Endothelial cell (in vitro differentiated cells): Measurements from ENCODE around the gene TMEM174. TPM values are rescaled to one million over a fixed set of nuclear protein-coding genes. Genes with fewer than 3 reads are reported as not detected.

Experiments used
- DNase-seq: peaks from one replicate; pipeline ENCODE4 v3.0.0; 2021; ENCODE audit warnings: low spot score
- H3K27ac Mint-ChIP-seq: one replicate; pipeline ENCODE4 v1.8.0; 2021; ENCODE audit warnings: mixed read lengths, inconsistent platforms; ENCODE audit not compliant: unreplicated experiment
- H3K27me3 Mint-ChIP-seq: one replicate; pipeline ENCODE4 v1.8.0; 2021; ENCODE audit warnings: mild to moderate bottlenecking, moderate library complexity, mixed read lengths, inconsistent platforms; ENCODE audit not compliant: unreplicated experiment
- H3K36me3 Mint-ChIP-seq: one replicate; pipeline ENCODE4 v1.8.0; 2021; ENCODE audit warnings: mild to moderate bottlenecking, low read depth, mixed read lengths, inconsistent platforms; ENCODE audit not compliant: unreplicated experiment
- H3K4me1 Mint-ChIP-seq: one replicate; pipeline ENCODE4 v1.8.0; 2021; ENCODE audit warnings: mild to moderate bottlenecking, mixed read lengths, inconsistent platforms; ENCODE audit not compliant: unreplicated experiment
- H3K4me3 Mint-ChIP-seq: one replicate; pipeline ENCODE4 v1.8.0; 2021; ENCODE audit warnings: mild to moderate bottlenecking, mixed read lengths, inconsistent platforms; ENCODE audit not compliant: unreplicated experiment
- H3K9me3 Mint-ChIP-seq: one replicate; pipeline ENCODE4 v1.8.0; 2021; ENCODE audit warnings: mixed read lengths, inconsistent platforms; ENCODE audit not compliant: unreplicated experiment
- CTCF ChIP-seq: fragments of 200-600 bp; sonication (generic); IDR thresholded peaks from one replicate; pipeline ENCODE4 v1.5.0; 2021; ENCODE audit warnings: antibody characterized with exemption; ENCODE audit not compliant: unreplicated experiment
- total RNA-seq: library from RNA; stranded (reverse); fragmentation: NEBNext Ultra II Directional; extraction: Animal tissue kit (Norgen Biotek cat#: 25700); gene quantifications from one replicate; pipeline ENCODE4 v1.2.1, GENCODE V29; 2021; ENCODE audit not compliant: unreplicated experiment

Gene TMEM174
- total RNA-seq, 1 donor from 2014 or later, result not detected

GRCh38 chr5:73183000-73183399, 10.0 kb downstream of the TMEM174 start:
- H3K27ac Mint-ChIP-seq, result no peak overlapping the region

GRCh38 chr5:73183481-73183891, 10.5 kb downstream of the TMEM174 start:
- H3K4me3 Mint-ChIP-seq, result no peak overlapping the region
- no peaks in the 10 kb centered on the region for H3K9me3 Mint-ChIP-seq
- no peak overlapping the region for H3K27ac Mint-ChIP-seq
- no peak for TF ChIP-seq CTCF
- DNase-seq, result no peak
- no peaks in the 10 kb centered on the region for H3K36me3 Mint-ChIP-seq
- H3K4me1 Mint-ChIP-seq, result no peaks in the 10 kb centered on the region
- no peaks in the 10 kb centered on the region for H3K27me3 Mint-ChIP-seq

More at GRCh38 chr5:73183000-73183399, 10.0 kb downstream of the TMEM174 start:
- H3K27me3 Mint-ChIP-seq, result no peaks in the 10 kb centered on the region
- no peak for DNase-seq
- no peaks in the 10 kb centered on the region for H3K36me3 Mint-ChIP-seq
- no peaks in the 10 kb centered on the region for H3K9me3 Mint-ChIP-seq
- no peaks in the 10 kb centered on the region for H3K4me1 Mint-ChIP-seq
- H3K4me3 Mint-ChIP-seq, result no peak overlapping the region
- no peak for TF ChIP-seq CTCF

GRCh38 chr5:73186976-73187375, 14.0 kb downstream of the TMEM174 start:
- TF ChIP-seq CTCF, result no peak
- Mint-ChIP-seq H3K27me3 (peaks cover 3% of the 10 kb centered on the region), H3K9me3 (no peaks in the 10 kb centered on the region), H3K36me3 (no peaks in the 10 kb centered on the region), H3K4me3 (no peak overlapping the region), H3K4me1 (no peaks in the 10 kb centered on the region), H3K27ac (no peak overlapping the region)
- no peak for DNase-seq

- Mint-ChIP-seq H3K36me3 (no peaks in the 10 kb centered on the region), H3K4me3 (no peak overlapping the region), H3K27me3 (peaks cover 3% of the 10 kb centered on the region), H3K4me1 (no peaks in the 10 kb centered on the region), H3K27ac (no peak overlapping the region), H3K9me3 (no peaks in the 10 kb centered on the region)
- TF ChIP-seq CTCF, result no peak
- no peak for DNase-seq
Observed at GRCh38 chr5:73188764-73189531, 16.0 kb downstream of the TMEM174 start.

GRCh38 chr5:73189871-73190376, 16.9 kb downstream of the TMEM174 start:
- peaks cover 3% of the 10 kb centered on the region for H3K27me3 Mint-ChIP-seq
- TF ChIP-seq CTCF, result no peak
- H3K36me3 Mint-ChIP-seq, result no peaks in the 10 kb centered on the region
- no peak for DNase-seq
- H3K4me1 Mint-ChIP-seq, result no peaks in the 10 kb centered on the region
- H3K9me3 Mint-ChIP-seq, result no peaks in the 10 kb centered on the region
- no peak overlapping the region for H3K4me3 Mint-ChIP-seq
- H3K27ac Mint-ChIP-seq, result no peak overlapping the region
